B cell (primary cell): Measurements from ENCODE around the gene LSM3.

Experiments
- EZH2 ChIP-seq: IDR thresholded peaks from 2 replicates; pipeline ENCODE4 v1.6.1; 2012; ENCODE audit warnings: borderline replicate concordance, low read depth, mild to moderate bottlenecking, moderate library complexity, low read length; ENCODE audit not compliant: insufficient read depth, poor library complexity, severe bottlenecking
- TF ChIP-seq, protein P1 (sequence below): fragments of 200-600 bp; IDR thresholded peaks from one replicate; pipeline ENCODE4 v1.8.0; 2022; ENCODE audit warnings: antibody characterized with exemption, mild to moderate bottlenecking

DNA sequence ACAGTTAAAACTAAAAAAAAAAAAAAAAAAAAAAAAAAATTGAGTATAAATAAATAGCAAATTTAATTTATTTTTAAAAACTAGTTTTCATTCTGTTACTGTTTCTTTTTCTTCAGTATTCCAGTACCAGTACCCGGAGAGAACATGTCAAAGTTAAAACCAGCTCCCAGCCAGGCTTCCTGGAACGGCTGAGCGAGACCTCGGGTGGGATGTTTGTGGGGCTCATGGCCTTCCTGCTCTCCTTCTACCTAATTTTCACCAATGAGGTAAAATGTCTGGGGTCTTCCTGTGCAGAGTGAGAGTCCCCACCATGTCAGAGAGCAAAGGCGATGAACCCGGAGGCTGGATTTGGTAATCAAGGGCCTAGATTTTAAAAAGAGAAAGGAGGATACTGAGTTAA lies 49.3 kb upstream of the LSM3 start:
- TF ChIP-seq, protein P1, sequence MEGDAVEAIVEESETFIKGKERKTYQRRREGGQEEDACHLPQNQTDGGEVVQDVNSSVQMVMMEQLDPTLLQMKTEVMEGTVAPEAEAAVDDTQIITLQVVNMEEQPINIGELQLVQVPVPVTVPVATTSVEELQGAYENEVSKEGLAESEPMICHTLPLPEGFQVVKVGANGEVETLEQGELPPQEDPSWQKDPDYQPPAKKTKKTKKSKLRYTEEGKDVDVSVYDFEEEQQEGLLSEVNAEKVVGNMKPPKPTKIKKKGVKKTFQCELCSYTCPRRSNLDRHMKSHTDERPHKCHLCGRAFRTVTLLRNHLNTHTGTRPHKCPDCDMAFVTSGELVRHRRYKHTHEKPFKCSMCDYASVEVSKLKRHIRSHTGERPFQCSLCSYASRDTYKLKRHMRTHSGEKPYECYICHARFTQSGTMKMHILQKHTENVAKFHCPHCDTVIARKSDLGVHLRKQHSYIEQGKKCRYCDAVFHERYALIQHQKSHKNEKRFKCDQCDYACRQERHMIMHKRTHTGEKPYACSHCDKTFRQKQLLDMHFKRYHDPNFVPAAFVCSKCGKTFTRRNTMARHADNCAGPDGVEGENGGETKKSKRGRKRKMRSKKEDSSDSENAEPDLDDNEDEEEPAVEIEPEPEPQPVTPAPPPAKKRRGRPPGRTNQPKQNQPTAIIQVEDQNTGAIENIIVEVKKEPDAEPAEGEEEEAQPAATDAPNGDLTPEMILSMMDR: no peak
- TF ChIP-seq EZH2: no peak
